GM10847 (cell line): Measurements from ENCODE around the gene PTPN7.

ENCODE experiments used
- POLR2A ChIP-seq: IDR thresholded peaks from 2 replicates; pipeline ENCODE4 v1.6.1; 2011; ENCODE audit not compliant: insufficient read length; ENCODE audit errors: extremely low read depth

PTPN7 gene

DNA sequence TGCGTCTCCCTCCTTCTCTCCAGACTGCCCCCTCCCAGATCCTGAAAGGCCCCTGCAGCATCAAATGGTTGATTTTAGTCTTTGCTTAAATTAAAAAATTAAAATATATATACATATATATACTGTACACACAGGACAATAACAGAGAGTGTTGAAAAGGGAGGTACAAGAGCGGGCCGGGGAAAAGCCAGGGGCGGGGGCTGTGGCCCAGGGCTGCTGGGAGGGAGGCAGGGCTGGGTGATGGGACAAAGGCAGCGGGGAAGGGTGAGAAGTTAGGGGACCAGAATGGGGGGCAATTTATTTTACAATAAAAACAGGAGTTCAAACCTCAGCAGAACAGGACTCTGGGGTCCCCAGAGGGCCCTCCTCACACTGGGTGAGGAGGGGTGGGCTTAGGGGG, 26.4 kb downstream of the PTPN7 start:
- TF ChIP-seq POLR2A: no peak

DNA sequence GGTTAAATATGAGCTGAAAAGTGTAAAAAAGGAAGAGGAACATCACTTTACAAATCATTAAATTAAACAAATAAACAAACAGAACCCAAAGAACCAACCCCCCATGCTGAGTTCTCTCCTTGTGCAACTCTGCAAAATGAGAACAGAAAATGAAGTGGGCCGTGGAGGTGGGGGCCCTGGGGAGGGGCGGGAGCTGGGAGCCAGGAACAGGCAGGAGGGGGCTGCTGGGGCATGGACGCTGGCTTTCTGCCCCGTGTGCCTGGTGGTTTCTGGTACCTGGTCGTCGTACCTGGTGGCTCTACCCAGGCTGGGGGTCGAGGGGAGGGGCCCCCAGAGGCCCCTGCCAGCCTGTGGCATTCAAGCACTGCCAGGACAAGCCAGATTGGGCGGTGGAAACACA, 26.9 kb downstream of the PTPN7 start:
- no peak for TF ChIP-seq POLR2A

DNA sequence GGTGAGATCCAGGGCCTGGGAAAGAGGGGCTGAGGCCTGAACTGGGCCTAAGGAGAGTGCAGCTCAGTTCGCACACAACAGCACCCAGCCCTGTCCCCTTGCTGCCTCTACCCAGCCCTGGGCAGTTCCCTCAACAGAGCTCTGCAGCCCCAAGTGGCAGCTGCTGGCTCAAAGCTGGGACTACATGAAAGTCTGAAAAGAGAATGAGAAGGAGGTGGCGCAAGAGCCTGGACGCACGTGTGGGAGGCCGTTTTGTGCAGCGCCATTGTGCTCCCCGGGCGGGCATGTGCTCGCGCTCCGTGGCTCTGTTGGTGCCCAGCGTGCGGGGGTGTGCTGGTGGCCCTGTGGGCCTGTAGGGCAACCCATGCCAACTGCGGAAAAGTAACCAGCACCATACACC, 27.4 kb downstream of the PTPN7 start:
- TF ChIP-seq POLR2A: no peak

DNA sequence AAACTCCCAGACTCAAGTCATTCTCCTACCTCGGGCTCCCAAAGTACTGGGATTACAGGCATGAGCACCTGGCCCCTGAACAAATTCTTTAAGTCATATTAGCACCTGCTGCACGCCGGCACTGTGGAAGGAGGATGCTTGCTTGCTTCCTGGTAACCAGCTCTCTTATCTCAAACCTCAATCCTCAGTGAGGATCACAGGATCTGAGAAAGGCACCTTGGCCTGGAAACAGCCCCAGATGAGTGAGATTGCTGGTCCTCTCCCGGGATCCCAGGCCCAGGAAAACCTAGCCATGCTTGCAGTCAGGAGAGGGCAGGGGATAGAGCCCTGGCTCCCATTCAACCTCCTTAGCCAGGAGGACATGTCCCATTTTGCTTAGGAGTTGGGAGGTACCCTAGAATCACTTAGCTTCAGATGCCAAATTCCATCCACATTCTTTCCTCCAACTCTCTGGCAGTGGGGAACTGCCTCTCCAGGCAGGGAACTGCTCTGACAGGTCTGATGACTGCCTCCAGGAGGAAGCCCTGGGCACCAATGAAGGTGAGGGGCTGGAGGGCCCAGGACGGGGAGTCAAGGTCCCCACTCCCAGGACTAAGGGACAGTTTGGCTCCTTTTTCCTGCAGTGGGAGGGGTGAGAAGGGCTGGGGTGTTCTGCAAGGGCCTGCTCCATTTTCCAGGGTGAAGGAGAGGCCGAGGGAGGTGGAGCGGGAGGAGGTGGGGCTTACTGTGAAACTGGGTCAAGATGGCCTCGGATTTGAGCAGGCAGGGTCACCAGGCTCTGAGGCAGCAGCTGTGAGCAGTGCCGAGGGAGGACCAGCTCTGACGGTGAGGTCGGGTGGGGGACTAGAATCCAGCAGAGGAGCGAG, 28.2 kb downstream of the PTPN7 start:
- no peak for TF ChIP-seq POLR2A

DNA sequence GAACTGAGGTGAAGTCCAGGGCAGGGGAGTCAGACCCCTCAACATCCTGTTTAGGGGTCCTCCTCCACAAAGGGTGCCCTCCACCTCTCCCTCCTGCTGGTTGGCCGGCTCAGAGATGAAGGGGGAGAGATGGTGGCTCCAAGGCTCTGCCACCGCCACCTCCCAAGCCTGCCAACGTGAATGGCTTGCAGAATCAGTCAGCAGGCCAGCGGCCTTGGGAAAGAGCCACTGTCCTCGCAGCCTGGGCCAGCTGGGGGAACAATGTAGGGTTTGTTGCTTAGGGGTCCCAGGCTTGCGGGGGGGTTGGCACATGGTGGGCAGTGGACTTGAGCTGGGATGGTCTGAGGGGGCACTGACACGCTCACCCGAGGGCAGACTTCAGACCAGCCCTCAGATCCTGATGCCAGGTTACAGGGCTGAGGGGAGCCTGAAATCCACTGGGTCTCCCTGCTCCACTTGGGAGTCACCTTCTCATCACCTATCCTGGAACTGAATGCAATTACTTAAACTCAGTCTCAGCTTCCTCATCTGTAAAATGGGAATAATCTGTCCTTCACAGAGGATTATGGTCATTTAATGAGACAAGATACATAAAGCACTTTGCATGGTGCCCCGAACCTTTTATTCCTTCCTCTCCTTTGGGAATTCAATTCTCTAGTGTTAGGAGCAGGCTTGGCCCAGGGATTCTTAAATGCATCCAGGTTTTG, 29.4 kb downstream of the PTPN7 start:
- no peak for TF ChIP-seq POLR2A

DNA sequence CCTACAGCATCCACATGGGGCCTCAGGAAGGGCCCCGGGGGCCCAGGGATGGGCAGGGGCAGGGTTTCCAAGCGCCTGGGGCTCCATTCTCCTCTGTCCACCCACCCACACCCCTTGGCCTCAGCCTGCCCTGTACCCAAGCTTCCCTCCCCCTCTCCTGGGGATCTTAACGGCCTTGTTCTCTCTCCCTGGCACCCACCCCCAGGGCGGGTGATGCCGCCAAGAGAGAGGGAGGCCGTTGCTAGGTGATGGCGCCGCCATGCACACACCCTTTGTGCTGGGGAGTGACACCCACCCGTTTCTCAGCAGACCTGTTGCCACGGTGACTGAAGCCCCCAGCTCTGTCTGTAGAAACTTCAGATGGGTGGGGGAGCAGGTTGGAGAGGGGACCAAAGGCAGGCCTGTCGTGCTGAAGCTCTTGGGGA, 30.1 kb downstream of the PTPN7 start:
- no peak for TF ChIP-seq POLR2A

DNA sequence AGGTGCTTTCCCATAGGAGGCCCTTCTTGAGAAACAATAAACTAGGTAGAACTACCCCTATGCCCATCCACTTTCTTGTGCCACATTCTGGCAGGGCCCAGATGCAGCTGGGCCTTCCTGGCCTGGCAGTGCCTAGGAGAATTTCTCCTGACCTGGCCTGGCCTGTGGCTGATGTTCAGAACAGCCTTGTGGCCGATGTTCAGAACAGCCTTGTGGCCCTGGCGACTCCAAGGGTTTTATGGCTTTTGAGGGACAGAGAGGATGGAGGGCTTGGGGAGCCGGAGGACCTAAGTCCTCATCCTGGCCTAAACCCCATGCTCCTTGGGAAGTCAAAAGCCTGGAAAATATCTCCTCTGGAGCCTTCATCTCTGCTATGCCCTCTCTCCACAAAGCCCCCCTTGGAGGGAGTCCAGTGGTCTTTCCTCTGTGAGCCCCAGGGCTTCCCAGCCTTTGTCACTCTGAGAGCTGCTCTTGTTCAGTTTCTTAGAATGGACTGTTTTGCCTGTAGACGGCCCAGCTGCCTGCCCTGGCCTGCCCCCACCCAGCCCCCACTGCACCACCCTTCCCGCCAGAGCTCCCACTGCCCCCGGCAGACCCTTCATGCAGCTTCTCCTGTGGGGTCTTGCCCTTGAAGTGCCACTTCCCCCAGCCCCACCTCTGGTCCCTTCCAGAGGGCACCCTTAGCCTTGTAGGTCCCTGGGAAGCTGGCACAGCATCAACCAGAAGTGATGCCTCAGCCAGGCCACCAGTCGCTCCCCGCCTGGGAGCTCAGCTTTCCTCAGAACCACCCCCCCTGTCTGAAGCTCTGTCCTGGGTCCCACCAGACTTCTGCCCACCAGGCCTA, 30.7 kb downstream of the PTPN7 start:
- no peak for TF ChIP-seq POLR2A

DNA sequence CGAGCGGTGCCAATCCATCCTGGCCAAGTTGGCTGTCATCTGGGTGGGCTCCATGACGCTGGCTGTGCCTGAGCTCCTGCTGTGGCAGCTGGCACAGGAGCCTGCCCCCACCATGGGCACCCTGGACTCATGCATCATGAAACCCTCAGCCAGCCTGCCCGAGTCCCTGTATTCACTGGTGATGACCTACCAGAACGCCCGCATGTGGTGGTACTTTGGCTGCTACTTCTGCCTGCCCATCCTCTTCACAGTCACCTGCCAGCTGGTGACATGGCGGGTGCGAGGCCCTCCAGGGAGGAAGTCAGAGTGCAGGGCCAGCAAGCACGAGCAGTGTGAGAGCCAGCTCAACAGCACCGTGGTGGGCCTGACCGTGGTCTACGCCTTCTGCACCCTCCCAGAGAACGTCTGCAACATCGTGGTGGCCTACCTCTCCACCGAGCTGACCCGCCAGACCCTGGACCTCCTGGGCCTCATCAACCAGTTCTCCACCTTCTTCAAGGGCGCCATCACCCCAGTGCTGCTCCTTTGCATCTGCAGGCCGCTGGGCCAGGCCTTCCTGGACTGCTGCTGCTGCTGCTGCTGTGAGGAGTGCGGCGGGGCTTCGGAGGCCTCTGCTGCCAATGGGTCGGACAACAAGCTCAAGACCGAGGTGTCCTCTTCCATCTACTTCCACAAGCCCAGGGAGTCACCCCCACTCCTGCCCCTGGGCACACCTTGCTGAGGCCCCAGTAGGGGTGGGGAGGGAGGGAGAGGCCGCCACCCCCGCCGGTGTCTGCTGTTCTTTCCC, 32.4 kb downstream of the PTPN7 start:
- TF ChIP-seq POLR2A: no peak

DNA sequence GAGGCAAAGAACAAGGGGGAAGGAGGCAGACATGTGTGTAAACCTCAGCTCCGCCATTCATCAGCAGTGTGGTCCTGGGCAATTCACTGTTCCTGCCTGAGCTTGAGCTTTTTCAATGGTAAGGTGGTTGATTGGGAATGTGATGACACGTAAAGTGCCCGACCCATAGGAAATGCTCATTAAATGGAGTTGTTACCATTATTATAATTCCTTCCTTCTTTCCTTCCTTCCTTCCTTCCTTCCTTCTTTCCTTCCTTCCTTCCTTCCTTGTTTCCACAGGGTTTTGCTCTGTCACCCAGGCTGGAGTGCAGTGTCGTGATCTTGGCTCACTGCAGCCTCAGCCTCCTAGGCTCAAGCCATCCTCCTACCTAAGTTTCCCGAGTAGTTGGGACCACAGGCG, 33.3 kb downstream of the PTPN7 start:
- no peak for TF ChIP-seq POLR2A

DNA sequence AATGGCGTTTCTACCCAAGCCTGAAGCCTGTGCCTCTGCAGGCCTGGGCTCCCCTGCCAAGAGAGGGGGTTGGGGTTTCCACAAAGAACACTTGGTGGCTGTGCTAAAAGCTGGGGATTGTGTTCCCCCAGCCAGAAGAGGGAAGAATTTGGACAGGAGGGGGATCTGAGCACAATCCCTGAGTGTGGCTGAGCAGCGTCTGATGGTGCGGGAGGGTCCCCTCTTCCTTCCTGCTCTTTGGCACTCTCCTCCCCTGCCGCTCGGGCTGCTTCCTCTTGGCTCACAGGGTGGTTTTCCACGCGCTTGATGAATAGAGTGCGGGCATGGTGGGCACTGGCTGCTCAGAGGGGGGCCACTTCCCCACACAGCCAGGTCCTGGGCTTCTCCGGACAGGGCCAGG, 34.0 kb downstream of the PTPN7 start:
- no peak for TF ChIP-seq POLR2A

DNA sequence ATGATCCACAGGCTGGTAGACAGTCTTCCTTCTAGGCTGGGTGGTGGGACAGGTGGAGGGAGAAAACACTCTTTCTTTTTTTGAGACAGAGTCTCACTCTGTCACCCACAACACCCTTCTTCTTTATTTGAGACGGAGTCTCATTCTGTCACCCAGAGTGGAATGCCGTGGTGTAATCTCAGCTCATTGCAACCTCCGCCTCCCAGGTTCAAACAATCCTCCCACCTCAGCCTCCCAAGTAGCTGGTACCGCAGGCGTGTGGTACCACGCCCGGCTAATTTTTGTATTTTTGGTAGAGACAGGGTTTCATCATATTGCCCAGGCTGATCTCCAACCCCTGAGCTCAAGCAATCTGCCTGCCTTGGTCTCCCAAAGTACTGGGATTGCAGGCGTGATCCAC, 34.8 kb downstream of the PTPN7 start:
- no peak for TF ChIP-seq POLR2A

DNA sequence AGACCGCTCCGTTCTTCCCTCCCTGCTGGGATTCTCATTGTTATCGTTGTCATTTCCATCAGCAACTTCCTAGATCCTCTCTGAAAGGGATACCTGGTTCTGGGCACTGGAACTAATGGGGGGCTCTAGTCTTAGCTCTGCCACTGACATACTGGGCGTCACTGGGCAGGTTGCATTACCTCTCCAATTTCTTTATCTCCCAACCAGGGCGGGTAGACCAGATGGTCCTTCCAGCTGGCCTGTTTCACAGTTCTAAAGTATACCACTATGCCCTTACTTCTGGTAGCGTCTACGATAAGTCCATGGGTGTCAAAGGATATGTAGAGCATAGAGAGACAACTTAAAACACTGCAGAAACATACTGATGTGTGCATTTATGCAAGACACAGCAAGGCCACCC, 36.3 kb downstream of the PTPN7 start:
- no peak for TF ChIP-seq POLR2A

DNA sequence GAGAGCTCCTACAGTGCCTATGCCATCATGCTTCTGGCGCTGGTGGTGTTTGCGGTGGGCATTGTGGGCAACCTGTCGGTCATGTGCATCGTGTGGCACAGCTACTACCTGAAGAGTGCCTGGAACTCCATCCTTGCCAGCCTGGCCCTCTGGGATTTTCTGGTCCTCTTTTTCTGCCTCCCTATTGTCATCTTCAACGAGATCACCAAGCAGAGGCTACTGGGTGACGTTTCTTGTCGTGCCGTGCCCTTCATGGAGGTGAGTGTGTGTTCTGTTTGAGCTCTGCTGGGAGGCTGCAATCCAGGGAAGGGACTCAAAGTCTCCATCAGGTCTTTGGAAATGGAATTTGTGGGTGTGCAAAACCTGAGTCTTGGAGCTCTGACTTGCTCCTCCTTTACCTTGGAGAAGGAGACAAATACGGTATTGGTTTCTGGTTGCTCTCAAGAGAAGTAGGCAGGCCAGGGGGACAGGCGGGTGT, 37.0 kb downstream of the PTPN7 start:
- TF ChIP-seq POLR2A: no peak

DNA sequence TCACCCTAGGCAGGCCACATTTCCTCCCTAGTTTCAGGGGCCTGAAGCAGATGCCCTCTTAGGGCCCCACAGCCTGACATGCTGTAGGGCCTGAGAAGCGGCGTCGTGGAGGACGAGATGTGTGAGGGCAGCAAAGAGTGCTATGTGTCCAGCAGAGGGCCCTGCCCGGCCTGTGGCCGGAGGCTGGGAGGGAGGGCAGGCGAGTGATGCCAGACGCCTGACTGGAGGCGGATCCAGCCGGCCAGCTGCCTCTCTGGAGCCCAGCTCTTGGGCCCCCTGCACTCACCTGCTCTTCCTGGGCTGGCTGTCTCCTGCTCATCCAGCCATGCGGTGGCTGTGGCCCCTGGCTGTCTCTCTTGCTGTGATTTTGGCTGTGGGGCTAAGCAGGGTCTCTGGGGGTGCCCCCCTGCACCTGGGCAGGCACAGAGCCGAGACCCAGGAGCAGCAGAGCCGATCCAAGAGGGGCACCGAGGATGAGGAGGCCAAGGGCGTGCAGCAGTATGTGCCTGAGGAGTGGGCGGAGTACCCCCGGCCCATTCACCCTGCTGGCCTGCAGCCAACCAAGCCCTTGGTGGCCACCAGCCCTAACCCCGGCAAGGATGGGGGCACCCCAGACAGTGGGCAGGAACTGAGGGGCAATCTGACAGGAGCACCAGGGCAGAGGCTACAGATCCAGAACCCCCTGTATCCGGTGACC, 37.6 kb downstream of the PTPN7 start, which contains the start of gene GPR37L1:
TSS of gene GPR37L1 (plus strand) at position 279 of the 697 bp plus-strand sequence. CDS start at position 326, 47 bp downstream.
- no peak for TF ChIP-seq POLR2A

DNA sequence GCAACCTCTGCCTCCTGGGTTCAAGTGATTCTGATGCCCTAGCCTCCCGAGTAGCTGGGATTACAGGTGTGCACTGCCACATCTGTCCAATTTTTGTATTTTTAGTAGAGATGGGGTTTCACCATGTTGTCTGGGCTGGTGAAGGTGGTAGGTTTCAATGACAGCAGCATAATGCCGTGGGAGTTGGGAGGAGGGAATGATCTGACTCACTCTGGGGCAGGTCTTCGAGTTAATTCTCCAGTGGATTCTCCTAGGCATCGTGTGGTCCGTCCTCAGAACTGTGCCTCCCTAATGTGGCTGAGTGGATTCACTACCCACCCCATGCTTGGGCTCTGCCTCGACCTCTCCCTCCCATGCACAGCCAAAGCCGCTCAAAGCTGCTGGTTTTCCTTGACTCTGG, 39.4 kb downstream of the PTPN7 start:
- no peak for TF ChIP-seq POLR2A
